GM06990 (cell line): Measurements from ENCODE around the gene RAB4B.
"Not testable (repeated sequence)": the region's sequence is repeated elsewhere in the genome, so short reads cannot be mapped to it uniquely, and the experiment has no call there.

Source experiments
- DNase-seq: peaks from one replicate; pipeline ENCODE4 v3.0.0-alpha.2; 2011; ENCODE audit not compliant: insufficient read length; ENCODE audit errors: extremely low read depth
- H3K27me3 ChIP-seq: replicated peaks from 2 replicates; pipeline ENCODE4 v1.6.0; 2011; ENCODE audit warnings: low read length; ENCODE audit not compliant: control insufficient read depth, insufficient read depth
- H3K36me3 ChIP-seq: 2 replicates; pipeline ENCODE4 v1.5.1; 2011; ENCODE audit warnings: low read length; ENCODE audit not compliant: control insufficient read depth, insufficient read depth
- H3K4me3 ChIP-seq: replicated peaks from 2 replicates; pipeline ENCODE4 v1.5.1; 2011; ENCODE audit warnings: low read depth, mild to moderate bottlenecking, control low read depth, low read length
- CTCF ChIP-seq: IDR thresholded peaks from 2 replicates; pipeline ENCODE4 v1.5.1; 2011; ENCODE audit warnings: low read length, control low read depth, mild to moderate bottlenecking, inconsistent platforms; ENCODE audit not compliant: insufficient read depth, poor library complexity, severe bottlenecking

RAB4B gene

GRCh38 chr19:40780582-40780981 lies 2.5 kb downstream of the RAB4B start:
- Histone ChIP-seq H3K36me3 (peaks cover 4% of the 10 kb centered on the region), H3K27me3 (no peaks in the 10 kb centered on the region), H3K4me3 (no peak overlapping the region)
- no peak for DNase-seq
- TF ChIP-seq CTCF: no peak

- DNase-seq: no peak
- peaks cover 5% of the 10 kb centered on the region for H3K36me3 ChIP-seq
- TF ChIP-seq CTCF: no peak
- H3K4me3 ChIP-seq: no peak overlapping the region
- no peaks in the 10 kb centered on the region for H3K27me3 ChIP-seq
These were observed 3.1 kb downstream of the RAB4B start for GRCh38 chr19:40781140-40781539.

GRCh38 chr19:40783711-40784110 lies 5.7 kb downstream of the RAB4B start:
- DNase-seq: no peak
- Histone ChIP-seq H3K27me3 (no peaks in the 10 kb centered on the region), H3K4me3 (no peak overlapping the region), H3K36me3 (peaks cover 11% of the 10 kb centered on the region)
- no peak for TF ChIP-seq CTCF

- not testable (repeated sequence) for H3K4me3 ChIP-seq
These were observed 6.1 kb downstream of the RAB4B start for GRCh38 chr19:40784146-40784545.

GRCh38 chr19:40785526-40785925 lies 7.5 kb downstream of the RAB4B start:
- H3K36me3 ChIP-seq: peaks cover 15% of the 10 kb centered on the region
- no peak for TF ChIP-seq CTCF
- no peak for DNase-seq
- H3K27me3 ChIP-seq: no peaks in the 10 kb centered on the region
- H3K4me3 ChIP-seq: no peak overlapping the region

More at GRCh38 chr19:40784146-40784545, 6.1 kb downstream of the RAB4B start:
- DNase-seq, H3K27me3 ChIP-seq: not testable (repeated sequence)
- H3K36me3 ChIP-seq: peaks cover 11% of the 10 kb centered on the region

- Histone ChIP-seq H3K4me3 (no peak overlapping the region), H3K27me3 (no peaks in the 10 kb centered on the region), H3K36me3 (peaks cover 15% of the 10 kb centered on the region)
- no peak for TF ChIP-seq CTCF
- DNase-seq: no peak
These were observed 8.3 kb downstream of the RAB4B start for GRCh38 chr19:40786060-40787037.
